GM12878 (cell line): ENCODE data around the gene KARS1. TPM values are rescaled to one million over a fixed set of nuclear protein-coding genes. Genes with fewer than 3 reads are reported as not detected.
A peak's percentile ranks its signal among the peaks of the same experiment; 100 is the strongest.

Experiments
- CHD1 ChIP-seq: IDR thresholded peaks from 2 replicates; pipeline ENCODE4 v1.6.1; 2012; ENCODE audit warnings: low read depth, low read length, improper control_type of control experiment
- HDGF ChIP-seq: fragments of 450-650 bp; IDR thresholded peaks from 2 replicates; pipeline ENCODE4 v1.6.1; 2016; ENCODE audit warnings: antibody characterized with exemption
- KDM1A ChIP-seq: fragments of 200-600 bp; sonication (generic); IDR thresholded peaks from 2 replicates; pipeline ENCODE4 v1.6.1; 2016; ENCODE audit warnings: borderline replicate concordance
- KLF5 ChIP-seq: fragments of 450-650 bp; IDR thresholded peaks from 2 replicates; pipeline ENCODE4 v1.6.1; 2014; ENCODE audit warnings: mild to moderate bottlenecking; ENCODE audit not compliant: partially characterized antibody
- MEF2A ChIP-seq: IDR thresholded peaks from 2 replicates; pipeline ENCODE4 v1.6.1; 2011; ENCODE audit warnings: low read depth, mild to moderate bottlenecking, low read length, moderate library complexity; ENCODE audit not compliant: insufficient read depth
- MTA2 ChIP-seq: fragments of 450-650 bp; IDR thresholded peaks from 2 replicates; pipeline ENCODE4 v1.6.1; 2016; ENCODE audit warnings: low read depth, mild to moderate bottlenecking, moderate library complexity
- POU2F2 ChIP-seq: IDR thresholded peaks from 3 replicates; pipeline ENCODE4 v1.6.1; 2011; ENCODE audit warnings: low read depth, mild to moderate bottlenecking, low read length, borderline replicate concordance
- RAD51 ChIP-seq: fragments of 450-650 bp; IDR thresholded peaks from 2 replicates; pipeline ENCODE4 v1.6.1; 2016; ENCODE audit warnings: moderate library complexity, mild to moderate bottlenecking, inconsistent platforms
- RB1 ChIP-seq: fragments of 450-650 bp; formaldehyde crosslinking; IDR thresholded peaks from 2 replicates; pipeline ENCODE4 v1.6.1; 2017; ENCODE audit warnings: mild to moderate bottlenecking, borderline replicate concordance
- SIN3A ChIP-seq: IDR thresholded peaks from 2 replicates; pipeline ENCODE4 v1.6.1; 2012; ENCODE audit warnings: low read depth, low read length, improper control_type of control experiment
- SIX5 ChIP-seq: IDR thresholded peaks from 2 replicates; pipeline ENCODE4 v1.6.1; 2011; ENCODE audit warnings: mild to moderate bottlenecking, low read depth, low read length, moderate library complexity; ENCODE audit not compliant: severe bottlenecking
- SP1 ChIP-seq: IDR thresholded peaks from one replicate; pipeline ENCODE4 v1.6.1; 2011; ENCODE audit warnings: low read depth, low read length
- TCF12 ChIP-seq: IDR thresholded peaks from 2 replicates; pipeline ENCODE4 v1.6.1; 2011; ENCODE audit warnings: low read depth, mild to moderate bottlenecking, low read length
- ZNF217 ChIP-seq: fragments of 450-650 bp; IDR thresholded peaks from 2 replicates; pipeline ENCODE4 v1.6.1; 2017; ENCODE audit warnings: antibody characterized with exemption, mild to moderate bottlenecking
- polyA plus RNA-seq, 11 experiments: library from polyadenylated mRNA; depleted of rRNA in 4 of 11; unstranded in 6 of 11; stranded (reverse) in 5 of 11; fragments of >200 nt; fragmentation: Nextera tagmentation in 4 of 11; fragmentation: Illumina TruSeq in 1 of 11; extraction: Ambion mirVana in 4 of 11; extraction: Trizol in 1 of 11; gene quantifications; 1 replicate in 1 of 11; 2 replicates in 10 of 11; pipeline versions ENCODE4 v1.2.1 to v1.2.3, GENCODE V29; 2011 to 2016; ENCODE audit warnings: inconsistent platforms in 2 of 11, missing spikeins in 2 of 11, low read depth in 1 of 11
- total RNA-seq, 4 experiments: library from RNA; depleted of rRNA in 3 of 4; stranded (reverse); fragments of >200 nt in 3 of 4; fragmentation: Illumina TruSeq in 1 of 4; extraction: Trizol in 1 of 4; gene quantifications; 2 replicates each; pipeline versions ENCODE4 v1.2.1 to v1.2.3, GENCODE V29; 2013 to 2021
- TF ChIP-seq, protein P1 (sequence below): fragments of 450-650 bp; IDR thresholded peaks from 2 replicates; pipeline ENCODE4 v1.6.1; 2016; ENCODE audit warnings: mild to moderate bottlenecking
- TF ChIP-seq, protein P2 (sequence below): IDR thresholded peaks from 2 replicates; pipeline ENCODE4 v1.6.1; 2011; ENCODE audit warnings: low read depth, mild to moderate bottlenecking, low read length, moderate library complexity, borderline replicate concordance; ENCODE audit errors: extremely low read depth
- TF ChIP-seq, protein P3 (sequence below): fragments of 450-650 bp; IDR thresholded peaks from 2 replicates; pipeline ENCODE4 v1.6.1; 2016; ENCODE audit warnings: mild to moderate bottlenecking
- TF ChIP-seq, protein P4 (sequence below): fragments of 450-650 bp; IDR thresholded peaks from 2 replicates; pipeline ENCODE4 v1.6.1; 2017; ENCODE audit warnings: low read depth, mild to moderate bottlenecking, moderate library complexity
- TF ChIP-seq, protein P5 (sequence below): fragments of 450-650 bp; conservative IDR thresholded peaks from 2 replicates; pipeline ENCODE4 v1.6.1; 2017; ENCODE audit warnings: mild to moderate bottlenecking, moderate library complexity

The KARS1 gene
- total and polyA plus RNA-seq, 10 of the 15 experiments (the other 5 are each of a cell fraction or from before 2014, with no cell fraction given), result 187 to 312 (median 211) TPM

DNA sequence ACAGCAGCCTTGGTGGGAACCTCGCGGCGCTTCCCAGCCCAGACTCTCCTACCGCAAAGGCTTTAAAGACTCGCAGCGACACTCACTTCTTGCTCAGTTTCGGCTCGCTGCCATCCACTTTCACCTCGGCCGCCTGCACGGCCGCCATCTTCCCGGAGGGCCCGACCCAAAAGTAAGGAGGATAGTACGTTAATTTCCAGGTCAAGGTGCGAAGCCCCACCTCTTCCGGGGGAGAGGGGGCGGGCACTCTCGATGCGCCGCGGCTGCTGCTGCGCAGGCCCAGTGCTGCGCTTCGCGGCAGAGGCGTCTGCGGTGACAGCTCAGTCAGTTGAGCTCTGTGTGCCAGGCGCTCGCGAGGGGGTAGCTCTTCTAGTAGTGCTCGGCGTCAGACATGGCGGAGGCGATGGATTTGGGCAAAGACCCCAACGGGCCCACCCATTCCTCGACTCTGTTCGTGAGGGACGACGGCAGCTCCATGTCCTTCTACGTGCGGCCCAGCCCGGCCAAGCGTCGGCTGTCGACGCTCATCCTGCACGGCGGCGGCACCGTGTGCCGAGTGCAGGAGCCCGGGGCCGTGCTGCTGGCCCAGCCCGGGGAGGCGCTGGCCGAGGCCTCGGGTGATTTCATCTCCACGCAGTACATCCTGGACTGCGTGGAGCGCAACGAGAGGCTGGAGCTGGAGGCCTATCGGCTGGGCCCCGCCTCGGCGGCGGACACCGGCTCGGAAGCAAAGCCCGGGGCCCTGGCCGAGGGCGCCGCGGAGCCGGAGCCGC is at the start of gene KARS1, which contains the start of gene TERF2IP (continued):
- TF ChIP-seq POU2F2, result peak; percentile 89; the same call in 2 of the 3 replicates
- peak; percentile 52 for TF ChIP-seq SP1
- TF ChIP-seq KDM1A, result no peak
- no peak for TF ChIP-seq ZNF217
- TF ChIP-seq, protein P1, sequence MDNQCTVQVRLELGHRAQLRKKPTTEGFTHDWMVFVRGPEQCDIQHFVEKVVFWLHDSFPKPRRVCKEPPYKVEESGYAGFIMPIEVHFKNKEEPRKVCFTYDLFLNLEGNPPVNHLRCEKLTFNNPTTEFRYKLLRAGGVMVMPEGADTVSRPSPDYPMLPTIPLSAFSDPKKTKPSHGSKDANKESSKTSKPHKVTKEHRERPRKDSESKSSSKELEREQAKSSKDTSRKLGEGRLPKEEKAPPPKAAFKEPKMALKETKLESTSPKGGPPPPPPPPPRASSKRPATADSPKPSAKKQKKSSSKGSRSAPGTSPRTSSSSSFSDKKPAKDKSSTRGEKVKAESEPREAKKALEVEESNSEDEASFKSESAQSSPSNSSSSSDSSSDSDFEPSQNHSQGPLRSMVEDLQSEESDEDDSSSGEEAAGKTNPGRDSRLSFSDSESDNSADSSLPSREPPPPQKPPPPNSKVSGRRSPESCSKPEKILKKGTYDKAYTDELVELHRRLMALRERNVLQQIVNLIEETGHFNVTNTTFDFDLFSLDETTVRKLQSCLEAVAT, result peak; percentile 66
- 0 out of 2 replicates have a peak, but pooled peaks have one; percentile 4 for TF ChIP-seq MEF2A
- peak; percentile 31 for TF ChIP-seq KLF5
- TF ChIP-seq RB1, result peak; percentile 42; the same call in 1 of the 2 replicates
- TF ChIP-seq SIN3A, result peak; percentile 84
- TF ChIP-seq, protein P2, sequence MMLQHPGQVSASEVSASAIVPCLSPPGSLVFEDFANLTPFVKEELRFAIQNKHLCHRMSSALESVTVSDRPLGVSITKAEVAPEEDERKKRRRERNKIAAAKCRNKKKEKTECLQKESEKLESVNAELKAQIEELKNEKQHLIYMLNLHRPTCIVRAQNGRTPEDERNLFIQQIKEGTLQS, result no peak
- peak; percentile 61; the same call in 1 of the 2 replicates for TF ChIP-seq CHD1
- no peak for TF ChIP-seq RAD51
- peak; percentile 85 for TF ChIP-seq MTA2
- TF ChIP-seq SIX5, result peak; percentile 54
- TF ChIP-seq, protein P3, sequence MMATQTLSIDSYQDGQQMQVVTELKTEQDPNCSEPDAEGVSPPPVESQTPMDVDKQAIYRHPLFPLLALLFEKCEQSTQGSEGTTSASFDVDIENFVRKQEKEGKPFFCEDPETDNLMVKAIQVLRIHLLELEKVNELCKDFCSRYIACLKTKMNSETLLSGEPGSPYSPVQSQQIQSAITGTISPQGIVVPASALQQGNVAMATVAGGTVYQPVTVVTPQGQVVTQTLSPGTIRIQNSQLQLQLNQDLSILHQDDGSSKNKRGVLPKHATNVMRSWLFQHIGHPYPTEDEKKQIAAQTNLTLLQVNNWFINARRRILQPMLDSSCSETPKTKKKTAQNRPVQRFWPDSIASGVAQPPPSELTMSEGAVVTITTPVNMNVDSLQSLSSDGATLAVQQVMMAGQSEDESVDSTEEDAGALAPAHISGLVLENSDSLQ, result peak; percentile 89
- TF ChIP-seq HDGF, result no peak
- 0 out of 2 replicates have a peak, but pooled peaks have one; percentile 29 for TF ChIP-seq TCF12
- TF ChIP-seq, protein P4, sequence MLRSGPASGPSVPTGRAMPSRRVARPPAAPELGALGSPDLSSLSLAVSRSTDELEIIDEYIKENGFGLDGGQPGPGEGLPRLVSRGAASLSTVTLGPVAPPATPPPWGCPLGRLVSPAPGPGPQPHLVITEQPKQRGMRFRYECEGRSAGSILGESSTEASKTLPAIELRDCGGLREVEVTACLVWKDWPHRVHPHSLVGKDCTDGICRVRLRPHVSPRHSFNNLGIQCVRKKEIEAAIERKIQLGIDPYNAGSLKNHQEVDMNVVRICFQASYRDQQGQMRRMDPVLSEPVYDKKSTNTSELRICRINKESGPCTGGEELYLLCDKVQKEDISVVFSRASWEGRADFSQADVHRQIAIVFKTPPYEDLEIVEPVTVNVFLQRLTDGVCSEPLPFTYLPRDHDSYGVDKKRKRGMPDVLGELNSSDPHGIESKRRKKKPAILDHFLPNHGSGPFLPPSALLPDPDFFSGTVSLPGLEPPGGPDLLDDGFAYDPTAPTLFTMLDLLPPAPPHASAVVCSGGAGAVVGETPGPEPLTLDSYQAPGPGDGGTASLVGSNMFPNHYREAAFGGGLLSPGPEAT, result peak; percentile 96
- TF ChIP-seq, protein P5, sequence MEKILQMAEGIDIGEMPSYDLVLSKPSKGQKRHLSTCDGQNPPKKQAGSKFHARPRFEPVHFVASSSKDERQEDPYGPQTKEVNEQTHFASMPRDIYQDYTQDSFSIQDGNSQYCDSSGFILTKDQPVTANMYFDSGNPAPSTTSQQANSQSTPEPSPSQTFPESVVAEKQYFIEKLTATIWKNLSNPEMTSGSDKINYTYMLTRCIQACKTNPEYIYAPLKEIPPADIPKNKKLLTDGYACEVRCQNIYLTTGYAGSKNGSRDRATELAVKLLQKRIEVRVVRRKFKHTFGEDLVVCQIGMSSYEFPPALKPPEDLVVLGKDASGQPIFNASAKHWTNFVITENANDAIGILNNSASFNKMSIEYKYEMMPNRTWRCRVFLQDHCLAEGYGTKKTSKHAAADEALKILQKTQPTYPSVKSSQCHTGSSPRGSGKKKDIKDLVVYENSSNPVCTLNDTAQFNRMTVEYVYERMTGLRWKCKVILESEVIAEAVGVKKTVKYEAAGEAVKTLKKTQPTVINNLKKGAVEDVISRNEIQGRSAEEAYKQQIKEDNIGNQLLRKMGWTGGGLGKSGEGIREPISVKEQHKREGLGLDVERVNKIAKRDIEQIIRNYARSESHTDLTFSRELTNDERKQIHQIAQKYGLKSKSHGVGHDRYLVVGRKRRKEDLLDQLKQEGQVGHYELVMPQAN, result peak; percentile 69
